Erythroblast (primary cell): ENCODE data around the gene ULBP1.

ENCODE experiments used
- GATA1 ChIP-seq: IDR thresholded peaks from 2 replicates; pipeline ENCODE4 v1.6.1; 2011; ENCODE audit warnings: low read depth, mild to moderate bottlenecking, control low read depth, low read length, moderate library complexity
- POLR2A ChIP-seq: IDR thresholded peaks from 2 replicates; pipeline ENCODE4 v1.6.1; 2011; ENCODE audit warnings: mild to moderate bottlenecking, low read length

- TF ChIP-seq POLR2A (no peak), GATA1 (no peak)
Measured at GRCh38 chr6:149931501-149931900, 32.2 kb upstream of the ULBP1 start.
